IMR-90 (cell line): ENCODE results near the gene FMO5. TPM values are rescaled to one million over a fixed set of nuclear protein-coding genes. Genes with fewer than 3 reads are reported as not detected.

ENCODE experiments used
- ATAC-seq: fragments of 200-7000 bp; cut with Tn5 transposase; 2 replicates; pipeline ENCODE4 v1.9.1; 2020; ENCODE audit warnings: low read depth, mild to moderate bottlenecking, moderate library complexity
- BruUV-seq: library from RNA; stranded (reverse); fragments of 400-500 nt; replicated peaks from 2 replicates; lab custom pipeline; 2021; lab: Mats Ljungman, UMichigan
- CTCF ChIA-PET: fragments of 300-600 bp; formaldehyde crosslinking; extraction: SDS; loops from one replicate; lab custom pipeline; 2021; ENCODE audit warnings: antibody characterized with exemption; lab: Yijun Ruan, JAX
- POLR2A ChIA-PET: fragments of 300-600 bp; sonication (Branson Sonifier 250); formaldehyde crosslinking; loops from one replicate; lab custom pipeline; 2022; ENCODE audit warnings: antibody characterized with exemption; ENCODE audit not compliant: unreplicated experiment; lab: Charles Lee
- DNase-seq: peaks from one replicate; pipeline ENCODE4 v3.0.0; 2013
- H2AFZ ChIP-seq: replicated peaks from 2 replicates; pipeline ENCODE3; 2013; ENCODE audit warnings: low read length, mild to moderate bottlenecking; ENCODE audit not compliant: poor library complexity
- H2AK5ac ChIP-seq: 2 replicates; pipeline ENCODE4 v1.6.1; 2013; ENCODE audit warnings: low read depth, low read length, inconsistent platforms
- H2AK9ac ChIP-seq: replicated peaks from 2 replicates; pipeline ENCODE3; 2013; ENCODE audit warnings: mild to moderate bottlenecking, low read depth, low read length, moderate library complexity; ENCODE audit not compliant: poor library complexity
- H2BK120ac ChIP-seq: 2 replicates; pipeline ENCODE4 v1.6.1; 2013; ENCODE audit warnings: low read depth, low read length, inconsistent platforms
- H2BK15ac ChIP-seq: 3 replicates; pipeline ENCODE4 v1.6.1; 2013; ENCODE audit warnings: low read depth, low read length, inconsistent platforms
- H2BK20ac ChIP-seq: 2 replicates; pipeline ENCODE4 v1.6.1; 2013; ENCODE audit warnings: low read depth, mild to moderate bottlenecking, inconsistent platforms, low read length, moderate library complexity
- H2BK5ac ChIP-seq: 2 replicates; pipeline ENCODE4 v1.6.1; 2013; ENCODE audit warnings: mild to moderate bottlenecking, low read depth, low read length, inconsistent platforms; ENCODE audit not compliant: poor library complexity, severe bottlenecking
- H3K14ac ChIP-seq: replicated peaks from 2 replicates; pipeline ENCODE4 v1.6.1; 2013; ENCODE audit warnings: low read depth, low read length, inconsistent platforms
- H3K18ac ChIP-seq: 2 replicates; pipeline ENCODE4 v1.6.1; 2013; ENCODE audit warnings: low read depth, low read length, control low read depth
- H3K23ac ChIP-seq: 2 replicates; pipeline ENCODE4 v1.6.1; 2013; ENCODE audit warnings: low read depth, low read length, inconsistent platforms
- H3K27ac ChIP-seq: 2 replicates; pipeline ENCODE4 v1.5.1; 2013; ENCODE audit warnings: mild to moderate bottlenecking, control low read depth, low read length; ENCODE audit not compliant: insufficient read depth
- H3K27me3 ChIP-seq: 2 replicates; pipeline ENCODE4 v1.6.1; 2013; ENCODE audit warnings: low read length; ENCODE audit not compliant: control insufficient read depth, insufficient read depth
- H3K36me3 ChIP-seq: 2 replicates; pipeline ENCODE4 v1.6.1; 2013; ENCODE audit warnings: low read length, mixed read lengths; ENCODE audit not compliant: control insufficient read depth, insufficient read depth
- H3K4ac ChIP-seq: 2 replicates; pipeline ENCODE4 v1.6.1; 2013; ENCODE audit warnings: low read depth, low read length, inconsistent platforms
- H3K4me1 ChIP-seq: 2 replicates; pipeline ENCODE4 v1.6.1; 2013; ENCODE audit warnings: low read length, mixed read lengths; ENCODE audit not compliant: control insufficient read depth, insufficient read depth
- H3K4me2 ChIP-seq: 2 replicates; pipeline ENCODE4 v1.6.1; 2013; ENCODE audit warnings: low read depth, mild to moderate bottlenecking, control low read depth, low read length, moderate library complexity
- H3K4me3 ChIP-seq: 2 replicates; pipeline ENCODE4 v1.5.1; 2013; ENCODE audit warnings: low read depth, mild to moderate bottlenecking, control low read depth, low read length, moderate library complexity; ENCODE audit not compliant: insufficient read depth
- H3K56ac ChIP-seq: 2 replicates; pipeline ENCODE4 v1.6.1; 2013; ENCODE audit warnings: low read length, inconsistent platforms; ENCODE audit not compliant: insufficient read depth; ENCODE audit errors: extremely low read depth
- H3K79me1 ChIP-seq, 2 experiments: 2 replicates each; pipeline ENCODE4 v1.6.1; 2013; ENCODE audit warnings: low read length in 2 of 2, inconsistent platforms in 1 of 2, low read depth in 1 of 2
- H3K9ac ChIP-seq: 2 replicates; pipeline ENCODE4 v1.6.1; 2013; ENCODE audit warnings: low read depth, low read length, control low read depth
- H3K9me1 ChIP-seq: 2 replicates; pipeline ENCODE4 v1.6.1; 2013; ENCODE audit warnings: low read length, inconsistent platforms; ENCODE audit not compliant: insufficient read depth
- H3K9me3 ChIP-seq: 2 replicates; pipeline ENCODE4 v1.6.1; 2013; ENCODE audit warnings: low read length; ENCODE audit not compliant: control insufficient read depth, insufficient read depth
- H4K20me1 ChIP-seq: 2 replicates; pipeline ENCODE4 v1.6.1; 2013; ENCODE audit warnings: low read length, inconsistent platforms; ENCODE audit not compliant: insufficient read depth
- H4K5ac ChIP-seq: 2 replicates; pipeline ENCODE4 v1.6.1; 2013; ENCODE audit warnings: mild to moderate bottlenecking, low read depth, low read length, control low read depth
- H4K8ac ChIP-seq, 2 experiments: 2 replicates each; pipeline ENCODE4 v1.6.1; 2013; ENCODE audit warnings: low read depth in 2 of 2, low read length in 2 of 2, control low read depth in 1 of 2, inconsistent platforms in 1 of 2
- H4K91ac ChIP-seq: 2 replicates; pipeline ENCODE4 v1.6.1; 2013; ENCODE audit warnings: low read depth, low read length, inconsistent platforms; ENCODE audit not compliant: insufficient read depth
- CEBPB ChIP-seq: IDR thresholded peaks from 2 replicates; pipeline ENCODE4 v1.6.1; 2012; ENCODE audit warnings: low read depth, low read length, improper control_type of control experiment
- CTCF ChIP-seq: conservative IDR thresholded peaks from 2 replicates; pipeline ENCODE4 v1.5.1; 2012; ENCODE audit warnings: mild to moderate bottlenecking, low read depth, low read length, improper control_type of control experiment
- FOS ChIP-seq: fragments of 150-350 bp; IDR thresholded peaks from 2 replicates; pipeline ENCODE4 v1.6.1; 2016; ENCODE audit warnings: low read depth, low read length
- MAFK ChIP-seq: IDR thresholded peaks from 2 replicates; pipeline ENCODE4 v1.6.1; 2012; ENCODE audit warnings: low read depth, low read length, improper control_type of control experiment
- MAZ ChIP-seq: IDR thresholded peaks from 2 replicates; pipeline ENCODE4 v1.6.1; 2012; ENCODE audit warnings: low read depth, mild to moderate bottlenecking, low read length, improper control_type of control experiment, moderate library complexity, borderline replicate concordance
- NFE2L2 ChIP-seq: fragments of 150-350 bp; IDR thresholded peaks from 2 replicates; pipeline ENCODE4 v1.6.1; 2016; ENCODE audit warnings: low read depth, mild to moderate bottlenecking, low read length
- POLR2A ChIP-seq: IDR thresholded peaks from 2 replicates; pipeline ENCODE4 v1.6.1; 2012; ENCODE audit warnings: mild to moderate bottlenecking, low read depth, low read length
- RAD21 ChIP-seq: IDR thresholded peaks from 2 replicates; pipeline ENCODE4 v1.6.1; 2012; ENCODE audit warnings: low read length, improper control_type of control experiment
- RCOR1 ChIP-seq: IDR thresholded peaks from 2 replicates; pipeline ENCODE4 v1.6.1; 2012; ENCODE audit warnings: mild to moderate bottlenecking, low read length, improper control_type of control experiment; ENCODE audit not compliant: insufficient replicate concordance
- RFX5 ChIP-seq: IDR thresholded peaks from 2 replicates; pipeline ENCODE4 v1.8.0; 2012; ENCODE audit warnings: low read depth, mild to moderate bottlenecking, low read length, moderate library complexity
- SMC3 ChIP-seq: fragments of 150-350 bp; IDR thresholded peaks from 2 replicates; pipeline ENCODE4 v1.6.1; 2016; ENCODE audit warnings: low read depth, mild to moderate bottlenecking, antibody characterized with exemption, low read length, moderate library complexity
- USF2 ChIP-seq: fragments of 150-350 bp; IDR thresholded peaks from 2 replicates; pipeline ENCODE4 v1.6.1; 2017; ENCODE audit warnings: mild to moderate bottlenecking, antibody characterized with exemption, low read length, low read depth
- WGBS, 2 experiments: methylation state at CpG; one replicate each; pipeline versions ENCODE4 v1.1.5 to v1.1.7; 2013; ENCODE audit warnings: missing lambda C conversion rate in 2 of 2; ENCODE audit not compliant: insufficient read length in 1 of 2; ENCODE audit errors: extremely low coverage in 2 of 2; 5-methylcytosine and 5-hydroxymethylcytosine counted together
- dilution Hi-C: fragments of 300-500 bp; cut with HindIII; formaldehyde crosslinking; loops from one replicate; pipeline ENCODE4 v1.14.3; 2018; ENCODE audit warnings: low sequenced_read_pairs; ENCODE audit not compliant: unreplicated experiment
- in situ Hi-C: fragments of 300-500 bp; cut with MboI; formaldehyde crosslinking; loops from 3 replicates; pipeline ENCODE4 v1.14.3; 2019; ENCODE audit warnings: low sequenced_read_pairs, inconsistent platforms, mixed read lengths
- intact Hi-C: fragments of 100-400 bp; cut with micrococcal nuclease; formaldehyde crosslinking; loops from 2 replicates; pipeline ENCODE4 v1.10.0; 2022
- polyA plus RNA-seq, 3 experiments: library from polyadenylated mRNA; depleted of rRNA; stranded (reverse); fragments of >200 nt; gene quantifications; 2 replicates each; pipeline ENCODE4 v1.2.3, GENCODE V29; 2012; ENCODE audit warnings: low replicate concordance in 1 of 3
- total RNA-seq: library from RNA; depleted of rRNA; stranded (reverse); fragments of >200 nt; gene quantifications from 2 replicates; pipeline ENCODE4 v1.2.3, GENCODE V29; 2012

FMO5 gene
- total and polyA plus RNA-seq, 2 of the 4 experiments (the other 2 are of a cell fraction): 0.36 to 0.51 TPM

DNA sequence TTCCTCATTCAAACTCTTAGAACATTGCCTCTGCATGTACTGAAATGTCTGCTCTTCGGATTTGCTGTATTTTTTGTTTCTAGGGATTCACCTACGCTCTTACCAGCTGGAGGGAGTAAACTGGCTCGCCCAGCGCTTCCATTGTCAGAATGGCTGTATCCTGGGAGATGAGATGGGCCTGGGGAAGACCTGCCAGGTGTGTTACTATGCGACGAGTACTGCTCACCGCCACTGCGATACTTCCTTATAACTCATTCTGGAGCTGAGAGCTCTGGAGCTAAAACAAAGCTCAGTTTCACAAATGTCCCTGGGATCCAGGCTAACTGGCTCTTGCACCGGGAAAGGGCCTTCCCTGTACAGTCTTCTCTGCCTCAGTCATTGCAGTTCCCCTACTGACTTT, 27.4 kb upstream of the FMO5 start:
- Histone ChIP-seq H3K23ac (no peak overlapping the region), H4K91ac (no peak overlapping the region), H3K36me3 (peaks cover 6% of the 10 kb centered on the region), H2BK120ac (no peak overlapping the region), H3K79me1 (peaks cover 30 to 45% of the 10 kb centered on the region in 2 experiments), H3K9me1 (0 out of 2 replicates have a peak, but pooled peaks cover 8% of the 10 kb centered on the region), H2AK5ac (no peak overlapping the region), H2BK20ac (no peak overlapping the region), H2AK9ac (no peak overlapping the region), H3K27me3 (no peaks in the 10 kb centered on the region), H4K20me1 (peaks cover 12% of the 10 kb centered on the region), H3K9me3 (no peaks in the 10 kb centered on the region), H3K56ac (no peak overlapping the region), H3K14ac (no peak overlapping the region), H3K4me1 (no peaks in the 10 kb centered on the region; the same call in 1 of the 2 replicates), H3K4me2 (no peak overlapping the region), H2AFZ (no peak overlapping the region), H3K9ac (no peak overlapping the region), H4K5ac (no peak overlapping the region), H2BK15ac (no peak overlapping the region), H4K8ac (no peak overlapping the region), H3K4me3 (no peak overlapping the region), H2BK5ac (no peak overlapping the region), H3K27ac (no peak overlapping the region), H3K18ac (no peak overlapping the region), H3K4ac (no peak overlapping the region)
- BruUV-seq: no TSS peak
- ChIA-PET POLR2A (no interaction called here), CTCF (no interaction called here)
- no peak for TF ChIP-seq CTCF
- TF ChIP-seq FOS: no peak
- TF ChIP-seq MAZ: no peak
- TF ChIP-seq SMC3: no peak
- TF ChIP-seq CEBPB: no peak
- no peak for TF ChIP-seq USF2
- no peak for TF ChIP-seq RAD21
- TF ChIP-seq POLR2A: no peak
- TF ChIP-seq RCOR1: no peak
- TF ChIP-seq MAFK: no peak
- TF ChIP-seq NFE2L2: no peak
- TF ChIP-seq RFX5: no peak
- dilution Hi-C loops: no loop called here
- WGBS, 2 experiments: 100% methylated on average over 1 of the region's 9 CpGs; no CpG with 5 or more reads in 1 of the 2 experiments
- ATAC-seq (no peak), DNase-seq (no peak)
- in situ Hi-C loops: no loop called here
- intact Hi-C loops: no loop called here
